GM12891 (cell line): Measurements from ENCODE around the gene VSIG10L.

Source experiments
- POLR2A ChIP-seq: IDR thresholded peaks from 2 replicates; pipeline ENCODE4 v1.6.1; 2011; ENCODE audit warnings: low read depth, low read length, control low read depth
- POLR2AphosphoS5 ChIP-seq: IDR thresholded peaks from 2 replicates; pipeline ENCODE4 v1.6.1; 2011; ENCODE audit warnings: low read depth, low read length, control low read depth
- TAF1 ChIP-seq: IDR thresholded peaks from 2 replicates; pipeline ENCODE4 v1.6.1; 2011; ENCODE audit warnings: low read depth, low read length, control low read depth

DNA sequence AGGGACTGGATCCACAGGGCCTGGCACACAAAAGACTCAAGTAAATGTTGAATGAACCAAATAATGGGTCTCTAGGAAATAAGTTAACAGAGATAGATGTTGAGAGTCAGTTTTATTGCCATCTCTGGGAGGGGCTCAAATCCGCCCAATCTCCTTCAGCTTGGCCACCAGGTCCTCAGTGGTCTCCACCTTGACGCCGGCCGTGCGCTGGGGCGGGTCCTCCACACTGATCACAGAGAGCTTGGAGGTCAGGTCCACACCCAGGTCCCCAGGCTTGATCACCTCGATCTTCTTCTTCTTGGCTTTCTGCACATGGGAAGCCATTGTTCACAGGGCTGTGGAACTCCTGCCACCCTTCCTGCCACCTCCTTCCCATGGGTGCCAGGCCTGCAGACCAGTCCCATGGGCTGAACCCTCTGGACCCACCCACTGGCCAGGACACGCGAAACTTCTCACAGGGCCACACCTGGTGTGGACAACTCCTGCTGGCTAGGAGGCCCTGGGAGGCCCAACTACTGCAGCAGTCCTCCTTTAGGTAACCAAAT, 3.2 kb upstream of the VSIG10L start:
- TF ChIP-seq TAF1 (no peak), POLR2A (no peak), POLR2AphosphoS5 (no peak)
